Astrocyte (in vitro differentiated cells and primary cell): ENCODE measurements around the gene NBPF3. TPM values are rescaled to one million over a fixed set of nuclear protein-coding genes. Genes with fewer than 3 reads are reported as not detected.

ENCODE experiments used
- DNase-seq: peaks from one replicate; pipeline ENCODE4 v3.0.0-alpha.2; 2010; ENCODE audit warnings: low read depth
- FAIRE-seq: peaks from 2 replicates; lab custom pipeline; 2011; peaks lifted over from hg19 to GRCh38; lab: Jason Lieb, UNC
- H2AFZ ChIP-seq: 2 replicates; pipeline ENCODE4 v1.6.0; 2012; ENCODE audit warnings: low read depth, low read length, inconsistent platforms
- H3K27ac ChIP-seq: 2 replicates; pipeline ENCODE4 v1.5.1; 2011; ENCODE audit warnings: low read depth, low read length, inconsistent platforms
- H3K27me3 ChIP-seq: 2 replicates; pipeline ENCODE4 v1.6.0; 2011; ENCODE audit warnings: low read length, inconsistent platforms; ENCODE audit not compliant: insufficient read depth
- H3K36me3 ChIP-seq: 2 replicates; pipeline ENCODE4 v1.5.1; 2011; ENCODE audit warnings: low read length, inconsistent platforms; ENCODE audit not compliant: insufficient read depth
- H3K4me1 ChIP-seq: 2 replicates; pipeline ENCODE4 v1.5.1; 2011; ENCODE audit warnings: low read length, inconsistent platforms; ENCODE audit not compliant: insufficient read depth
- H3K4me2 ChIP-seq: 2 replicates; pipeline ENCODE4 v1.6.0; 2012; ENCODE audit warnings: low read length, inconsistent platforms
- H3K4me3 ChIP-seq: 2 replicates; pipeline ENCODE4 v1.5.1; 2011; ENCODE audit warnings: low read depth, mild to moderate bottlenecking, low read length, inconsistent platforms; ENCODE audit not compliant: insufficient read depth
- H3K79me2 ChIP-seq: 2 replicates; pipeline ENCODE4 v1.6.0; 2012; ENCODE audit warnings: mild to moderate bottlenecking, low read length, inconsistent platforms; ENCODE audit not compliant: insufficient read depth
- H3K9ac ChIP-seq: 2 replicates; pipeline ENCODE4 v1.6.0; 2012; ENCODE audit warnings: mild to moderate bottlenecking, low read length, inconsistent platforms
- H3K9me3 ChIP-seq: 2 replicates; pipeline ENCODE4 v1.5.1; 2012; ENCODE audit warnings: low read depth, mild to moderate bottlenecking, low read length, inconsistent platforms; ENCODE audit not compliant: insufficient read depth
- H4K20me1 ChIP-seq: 2 replicates; pipeline ENCODE4 v1.6.0; 2012; ENCODE audit warnings: low read length, inconsistent platforms; ENCODE audit not compliant: insufficient read depth
- H3K27ac Mint-ChIP-seq: one replicate; pipeline ENCODE4 v1.8.0; 2021; ENCODE audit warnings: mild to moderate bottlenecking, mixed read lengths; ENCODE audit not compliant: unreplicated experiment
- H3K27me3 Mint-ChIP-seq: one replicate; pipeline ENCODE4 v1.8.0; 2021; ENCODE audit warnings: low read depth, mixed read lengths; ENCODE audit not compliant: unreplicated experiment
- H3K36me3 Mint-ChIP-seq: one replicate; pipeline ENCODE4 v1.8.0; 2021; ENCODE audit warnings: low read depth, mixed read lengths; ENCODE audit not compliant: unreplicated experiment
- H3K4me1 Mint-ChIP-seq: one replicate; pipeline ENCODE4 v1.8.0; 2021; ENCODE audit warnings: low read depth, mixed read lengths; ENCODE audit not compliant: unreplicated experiment
- H3K4me3 Mint-ChIP-seq: one replicate; pipeline ENCODE4 v1.8.0; 2021; ENCODE audit warnings: mild to moderate bottlenecking, moderate library complexity, mixed read lengths; ENCODE audit not compliant: unreplicated experiment
- H3K9me3 Mint-ChIP-seq: one replicate; pipeline ENCODE4 v1.8.0; 2021; ENCODE audit warnings: mild to moderate bottlenecking, mixed read lengths; ENCODE audit not compliant: unreplicated experiment
- CTCF ChIP-seq: IDR thresholded peaks from 2 replicates; pipeline ENCODE4 v1.5.1; 2011; ENCODE audit warnings: low read depth, mild to moderate bottlenecking, inconsistent platforms, low read length, moderate library complexity; ENCODE audit not compliant: insufficient read depth
- EZH2 ChIP-seq: IDR thresholded peaks from 2 replicates; pipeline ENCODE4 v1.6.1; 2012; ENCODE audit warnings: mild to moderate bottlenecking, low read length, inconsistent platforms; ENCODE audit not compliant: insufficient read depth
- total RNA-seq: library from RNA; stranded (reverse); gene quantifications from 2 replicates; pipeline ENCODE4 v1.2.1, GENCODE V29; 2021

The NBPF3 gene
- total RNA-seq, 1 donor from 2014 or later: 6.0 TPM

DNA sequence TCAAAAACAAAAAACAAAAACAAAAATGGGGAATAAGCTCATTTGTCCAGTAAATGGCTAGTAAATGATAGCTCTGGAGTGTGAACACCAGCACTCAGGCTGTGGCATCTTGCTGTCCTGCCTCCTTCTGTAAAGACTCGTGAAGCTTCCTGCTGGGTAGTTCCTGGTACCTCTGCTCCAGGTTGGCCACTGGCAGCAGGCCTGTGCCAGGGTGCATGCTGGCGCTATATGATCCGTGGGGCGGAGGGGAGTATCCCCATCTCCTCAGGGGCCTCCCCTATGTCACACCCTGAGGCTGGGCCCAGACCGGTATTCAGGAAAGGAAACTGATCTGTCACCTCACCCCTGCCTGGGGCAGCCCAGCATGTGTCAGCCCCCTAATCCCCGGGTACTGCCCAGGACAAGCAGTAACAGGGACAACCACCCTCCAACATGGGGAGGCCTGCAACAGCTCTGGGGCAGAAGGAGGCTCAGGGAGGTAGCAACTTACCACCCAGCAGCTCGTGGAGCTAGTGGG, 83.4 kb downstream of the NBPF3 start:
- Mint-ChIP-seq H3K36me3 (no peaks in the 10 kb centered on the region), H3K27ac (no peak overlapping the region), H3K4me3 (no peak overlapping the region), H3K4me1 (peaks cover 7% of the 10 kb centered on the region), H3K9me3 (no peaks in the 10 kb centered on the region), H3K27me3 (peaks cover 7% of the 10 kb centered on the region)
- Histone ChIP-seq H3K36me3 (no peaks in the 10 kb centered on the region), H3K27me3 (peaks cover 2% of the 10 kb centered on the region), H3K4me3 (no peak overlapping the region), H3K79me2 (no peaks in the 10 kb centered on the region), H3K9ac (no peak overlapping the region), H2AFZ (no peak overlapping the region), H3K9me3 (no peaks in the 10 kb centered on the region), H3K27ac (no peak overlapping the region), H3K4me1 (no peaks in the 10 kb centered on the region), H3K4me2 (no peak overlapping the region), H4K20me1 (no peaks in the 10 kb centered on the region)
- no peak for TF ChIP-seq CTCF
- DNase-seq (no peak), FAIRE-seq (no peak)

GRCh38 chr1:21524220-21524619, 84.3 kb downstream of the NBPF3 start:
- Mint-ChIP-seq H3K36me3 (no peaks in the 10 kb centered on the region), H3K27me3 (peaks cover 5% of the 10 kb centered on the region), H3K9me3 (no peaks in the 10 kb centered on the region), H3K4me1 (peaks cover 6% of the 10 kb centered on the region), H3K27ac (no peak overlapping the region), H3K4me3 (no peak overlapping the region)
- no peak overlapping the region for H3K27ac ChIP-seq
- H3K27me3 ChIP-seq: peaks cover 3% of the 10 kb centered on the region
- DNase-seq (no peak), FAIRE-seq (no peak)
- no peak overlapping the region for H3K4me2 ChIP-seq
- no peaks in the 10 kb centered on the region for H3K36me3 ChIP-seq
- H2AFZ ChIP-seq: no peak overlapping the region
- H3K9ac ChIP-seq: no peak overlapping the region
- TF ChIP-seq EZH2 (no peak), CTCF (no peak)
- no peaks in the 10 kb centered on the region for H3K79me2 ChIP-seq
- H4K20me1 ChIP-seq: no peaks in the 10 kb centered on the region
- no peak overlapping the region for H3K4me3 ChIP-seq
- H3K4me1 ChIP-seq: no peaks in the 10 kb centered on the region
- no peaks in the 10 kb centered on the region for H3K9me3 ChIP-seq

- H3K27me3 Mint-ChIP-seq: peaks cover 3% of the 10 kb centered on the region
- H3K9me3 Mint-ChIP-seq: no peaks in the 10 kb centered on the region
- Histone ChIP-seq H3K79me2 (no peaks in the 10 kb centered on the region), H3K4me3 (no peak overlapping the region), H3K9me3 (no peaks in the 10 kb centered on the region), H3K27me3 (peaks cover 7% of the 10 kb centered on the region), H3K4me1 (no peaks in the 10 kb centered on the region), H4K20me1 (no peaks in the 10 kb centered on the region), H3K4me2 (no peak overlapping the region), H3K36me3 (no peaks in the 10 kb centered on the region), H3K9ac (no peak overlapping the region), H3K27ac (no peak overlapping the region), H2AFZ (no peak overlapping the region)
- DNase-seq (no peak), FAIRE-seq (no peak)
- H3K4me1 Mint-ChIP-seq: peaks cover 6% of the 10 kb centered on the region
- TF ChIP-seq CTCF: no peak
- TF ChIP-seq EZH2: no peak
- H3K36me3 Mint-ChIP-seq: no peaks in the 10 kb centered on the region
- no peak overlapping the region for H3K27ac Mint-ChIP-seq
- H3K4me3 Mint-ChIP-seq: no peak overlapping the region
Measured at GRCh38 chr1:21524686-21525339, 84.9 kb downstream of the NBPF3 start.
